WTC11 (cell line): ENCODE results near the gene SMYD1. TPM values are rescaled to one million over a fixed set of nuclear protein-coding genes. Genes with fewer than 3 reads are reported as not detected.

Source experiments
- ATAC-seq: fragments of 200-7000 bp; cut with Tn5 transposase; 2 replicates; pipeline ENCODE4 v1.10.0; 2021; ENCODE audit warnings: mild to moderate bottlenecking, moderate library complexity
- CTCF ChIA-PET: fragments of 300-600 bp; sonication (Branson Sonifier 250); formaldehyde crosslinking; loops from one replicate; lab custom pipeline; 2021; ENCODE audit warnings: antibody characterized with exemption; lab: Charles Lee
- POLR2A ChIA-PET: fragments of 350-600 bp; sonication (Branson Sonifier 250); formaldehyde crosslinking; loops from one replicate; lab custom pipeline; 2021; ENCODE audit warnings: antibody characterized with exemption; lab: Charles Lee
- DNase-seq: peaks from one replicate; pipeline ENCODE4 v3.0.0; 2021; ENCODE audit warnings: low spot score
- H3K27ac Mint-ChIP-seq: 2 replicates; pipeline ENCODE4 v1.8.0; 2021; ENCODE audit warnings: mixed read lengths
- H3K27me3 Mint-ChIP-seq: 2 replicates; pipeline ENCODE4 v1.8.0; 2021; ENCODE audit warnings: low read depth, mild to moderate bottlenecking, moderate library complexity, mixed read lengths
- H3K36me3 Mint-ChIP-seq: 2 replicates; pipeline ENCODE4 v1.8.0; 2021; ENCODE audit warnings: mixed read lengths
- H3K4me1 Mint-ChIP-seq: 2 replicates; pipeline ENCODE4 v1.8.0; 2022; ENCODE audit warnings: mixed read lengths
- H3K4me3 Mint-ChIP-seq: 2 replicates; pipeline ENCODE4 v1.8.0; 2021; ENCODE audit warnings: mild to moderate bottlenecking, moderate library complexity, mixed read lengths
- H3K9me3 Mint-ChIP-seq: 2 replicates; pipeline ENCODE4 v1.8.0; 2021; ENCODE audit warnings: mixed read lengths
- CBFB ChIP-seq: sonication (generic); formaldehyde crosslinking; IDR thresholded peaks from 2 replicates; pipeline ENCODE4 v1.8.1; 2022; ENCODE audit warnings: mild to moderate bottlenecking, low read depth, missing genetic modification reagents
- FOXK1 ChIP-seq: sonication (generic); formaldehyde crosslinking; IDR thresholded peaks from 2 replicates; pipeline ENCODE4 v1.8.0; 2022; ENCODE audit warnings: mild to moderate bottlenecking, moderate library complexity, missing genetic modification reagents
- GRHL2 ChIP-seq: fragments of 250-450 bp; sonication (Bioruptor Pico); IDR thresholded peaks from 2 replicates; pipeline ENCODE4 v1.8.0; 2022; ENCODE audit warnings: mild to moderate bottlenecking, moderate library complexity; ENCODE audit not compliant: insufficient replicate concordance, severe bottlenecking
- NFYB ChIP-seq: sonication (generic); formaldehyde crosslinking; conservative IDR thresholded peaks from 2 replicates; pipeline ENCODE4 v1.8.0; 2022; ENCODE audit warnings: low read depth, missing genetic modification reagents
- NR1H2 ChIP-seq: sonication (generic); formaldehyde crosslinking; IDR thresholded peaks from 2 replicates; pipeline ENCODE4 v1.9.0; 2021; ENCODE audit warnings: mild to moderate bottlenecking, moderate library complexity, missing genetic modification reagents
- NR3C1 ChIP-seq: sonication (generic); formaldehyde crosslinking; conservative IDR thresholded peaks from 2 replicates; pipeline ENCODE4 v1.8.1; 2023; ENCODE audit warnings: low read depth, mild to moderate bottlenecking, missing genetic modification reagents
- TCF7 ChIP-seq: sonication (generic); formaldehyde crosslinking; IDR thresholded peaks from 2 replicates; pipeline ENCODE4 v1.8.0; 2022; ENCODE audit warnings: mild to moderate bottlenecking, low read depth, missing genetic modification reagents, moderate library complexity
- ZNF263 ChIP-seq: sonication (generic); formaldehyde crosslinking; IDR thresholded peaks from 2 replicates; pipeline ENCODE4 v1.8.1; 2022; ENCODE audit warnings: low read depth, mild to moderate bottlenecking, moderate library complexity, missing genetic modification reagents
- ZNF317 ChIP-seq: sonication (generic); formaldehyde crosslinking; IDR thresholded peaks from 2 replicates; pipeline ENCODE4 v1.8.1; 2023; ENCODE audit warnings: low read depth, mild to moderate bottlenecking, moderate library complexity, missing genetic modification reagents, borderline replicate concordance
- ZNF396 ChIP-seq: fragments of 250-450 bp; sonication (Bioruptor Pico); IDR thresholded peaks from 2 replicates; pipeline ENCODE4 v1.8.0; 2021; ENCODE audit warnings: mild to moderate bottlenecking, moderate library complexity, borderline replicate concordance
- ZNF423 ChIP-seq: fragments of 250-450 bp; sonication (Bioruptor Pico); IDR thresholded peaks from 2 replicates; pipeline ENCODE4 v2.1.2; 2022; ENCODE audit warnings: mild to moderate bottlenecking, moderate library complexity
- total RNA-seq: library from RNA; stranded (reverse); gene quantifications from 3 replicates; pipeline ENCODE4 v1.2.3, GENCODE V29; 2021
- TF ChIP-seq, protein P1 (sequence below): sonication (generic); formaldehyde crosslinking; IDR thresholded peaks from 2 replicates; pipeline ENCODE4 v1.8.0; 2022; ENCODE audit warnings: mild to moderate bottlenecking, missing genetic modification reagents
- TF ChIP-seq, protein P2 (sequence below): sonication (generic); formaldehyde crosslinking; IDR thresholded peaks from 2 replicates; pipeline ENCODE4 v1.8.1; 2022; ENCODE audit warnings: mild to moderate bottlenecking, moderate library complexity, missing genetic modification reagents
- TF ChIP-seq, protein P3 (sequence below): fragments of 250-450 bp; sonication (Bioruptor Pico); conservative IDR thresholded peaks from 2 replicates; pipeline ENCODE4 v1.9.0; 2021; ENCODE audit warnings: mild to moderate bottlenecking
- TF ChIP-seq, protein P4 (sequence below): sonication (generic); formaldehyde crosslinking; IDR thresholded peaks from 2 replicates; pipeline ENCODE4 v1.8.1; 2022; ENCODE audit warnings: low read depth, mild to moderate bottlenecking, moderate library complexity, missing genetic modification reagents, borderline replicate concordance
- TF ChIP-seq, protein P5 (sequence below): fragments of 250-450 bp; sonication (Bioruptor Pico); IDR thresholded peaks from 2 replicates; pipeline ENCODE4 v1.9.0; 2021; ENCODE audit warnings: moderate library complexity, mild to moderate bottlenecking, inconsistent platforms, borderline replicate concordance

The SMYD1 gene
- total RNA-seq, 1 experiment from 2014 or later, result not detected

DNA sequence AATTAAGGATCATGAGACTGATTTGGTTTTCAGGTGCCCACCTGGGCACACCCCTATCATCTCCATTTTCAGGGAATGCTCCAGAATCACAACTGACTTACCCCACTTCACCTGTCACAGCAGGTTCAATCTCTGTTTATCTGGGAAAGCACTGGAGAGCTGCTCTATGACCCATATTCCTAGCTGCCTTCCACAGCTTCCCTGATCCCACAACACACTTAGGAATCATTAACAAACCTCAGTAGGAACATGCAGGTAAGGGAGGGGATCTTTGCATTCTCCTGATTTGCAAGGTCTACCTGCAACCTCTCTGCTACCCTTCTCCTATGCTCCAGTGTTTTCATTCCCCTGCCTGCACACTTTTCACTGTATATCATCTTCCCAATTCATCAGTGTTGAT lies 79.0 kb downstream of the SMYD1 start:
- no peak overlapping the region for H3K27ac Mint-ChIP-seq
- H3K27me3 Mint-ChIP-seq, result peaks cover 9% of the 10 kb centered on the region
- TF ChIP-seq CBFB (CRISPR knock-in tag) (no peak), NR3C1 (CRISPR knock-in tag) (no peak)
- TF ChIP-seq, protein P1, sequence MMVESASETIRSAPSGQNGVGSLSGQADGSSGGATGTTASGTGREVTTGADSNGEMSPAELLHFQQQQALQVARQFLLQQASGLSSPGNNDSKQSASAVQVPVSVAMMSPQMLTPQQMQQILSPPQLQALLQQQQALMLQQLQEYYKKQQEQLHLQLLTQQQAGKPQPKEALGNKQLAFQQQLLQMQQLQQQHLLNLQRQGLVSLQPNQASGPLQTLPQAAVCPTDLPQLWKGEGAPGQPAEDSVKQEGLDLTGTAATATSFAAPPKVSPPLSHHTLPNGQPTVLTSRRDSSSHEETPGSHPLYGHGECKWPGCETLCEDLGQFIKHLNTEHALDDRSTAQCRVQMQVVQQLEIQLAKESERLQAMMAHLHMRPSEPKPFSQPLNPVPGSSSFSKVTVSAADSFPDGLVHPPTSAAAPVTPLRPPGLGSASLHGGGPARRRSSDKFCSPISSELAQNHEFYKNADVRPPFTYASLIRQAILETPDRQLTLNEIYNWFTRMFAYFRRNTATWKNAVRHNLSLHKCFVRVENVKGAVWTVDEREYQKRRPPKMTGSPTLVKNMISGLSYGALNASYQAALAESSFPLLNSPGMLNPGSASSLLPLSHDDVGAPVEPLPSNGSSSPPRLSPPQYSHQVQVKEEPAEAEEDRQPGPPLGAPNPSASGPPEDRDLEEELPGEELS (CRISPR knock-in tag), result no peak
- TF ChIP-seq, protein P2, sequence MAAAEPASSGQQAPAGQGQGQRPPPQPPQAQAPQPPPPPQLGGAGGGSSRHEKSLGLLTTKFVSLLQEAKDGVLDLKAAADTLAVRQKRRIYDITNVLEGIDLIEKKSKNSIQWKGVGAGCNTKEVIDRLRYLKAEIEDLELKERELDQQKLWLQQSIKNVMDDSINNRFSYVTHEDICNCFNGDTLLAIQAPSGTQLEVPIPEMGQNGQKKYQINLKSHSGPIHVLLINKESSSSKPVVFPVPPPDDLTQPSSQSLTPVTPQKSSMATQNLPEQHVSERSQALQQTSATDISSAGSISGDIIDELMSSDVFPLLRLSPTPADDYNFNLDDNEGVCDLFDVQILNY (CRISPR knock-in tag), result no peak
- TF ChIP-seq, protein P3, sequence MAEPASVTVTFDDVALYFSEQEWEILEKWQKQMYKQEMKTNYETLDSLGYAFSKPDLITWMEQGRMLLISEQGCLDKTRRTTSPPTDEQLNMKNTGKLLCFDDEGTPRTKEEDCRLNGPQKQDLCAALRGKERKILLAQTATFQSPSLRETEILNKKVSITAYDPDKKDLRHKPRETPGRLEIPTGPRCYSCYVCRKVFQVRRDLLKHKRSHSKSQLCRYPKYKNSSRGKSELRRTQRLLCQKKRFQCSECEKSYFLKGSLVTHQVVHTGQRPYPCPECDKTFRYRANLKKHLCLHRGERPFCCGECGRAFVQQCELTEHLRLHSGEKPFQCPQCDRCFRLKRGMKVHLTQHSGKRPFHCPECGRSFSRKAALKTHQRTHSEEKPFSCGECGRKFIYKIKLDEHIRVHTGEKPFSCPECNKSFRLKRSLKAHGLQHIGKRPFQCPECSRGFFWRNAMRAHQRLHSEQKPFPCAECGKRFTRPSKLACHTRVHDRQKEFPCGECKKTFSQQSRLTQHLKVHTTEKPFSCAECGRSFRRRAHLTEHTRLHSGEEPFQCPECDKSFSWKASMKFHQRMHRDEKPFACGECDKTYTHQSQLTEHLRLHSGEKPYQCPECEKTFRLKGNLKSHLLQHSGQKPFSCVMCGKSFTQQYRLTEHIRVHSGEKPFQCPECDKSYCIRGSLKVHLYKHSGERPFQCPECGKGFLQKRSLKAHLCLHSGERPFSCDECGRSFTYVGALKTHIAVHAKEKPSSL (CRISPR knock-in tag), result no peak
- H3K4me1 Mint-ChIP-seq, result no peaks in the 10 kb centered on the region
- peaks cover 30% of the 10 kb centered on the region for H3K9me3 Mint-ChIP-seq
- DNase-seq, result no peak
- H3K36me3 Mint-ChIP-seq, result peaks cover 11% of the 10 kb centered on the region
- CTCF ChIA-PET, result interaction anchor here (1.9 kb wide), 1 partner anchor 86 kb away, joined by 17 read pairs; no protein-coding TSS in a partner anchor
- H3K4me3 Mint-ChIP-seq, result no peak overlapping the region
- POLR2A ChIA-PET, result no interaction called here
- no peak for ATAC-seq

DNA sequence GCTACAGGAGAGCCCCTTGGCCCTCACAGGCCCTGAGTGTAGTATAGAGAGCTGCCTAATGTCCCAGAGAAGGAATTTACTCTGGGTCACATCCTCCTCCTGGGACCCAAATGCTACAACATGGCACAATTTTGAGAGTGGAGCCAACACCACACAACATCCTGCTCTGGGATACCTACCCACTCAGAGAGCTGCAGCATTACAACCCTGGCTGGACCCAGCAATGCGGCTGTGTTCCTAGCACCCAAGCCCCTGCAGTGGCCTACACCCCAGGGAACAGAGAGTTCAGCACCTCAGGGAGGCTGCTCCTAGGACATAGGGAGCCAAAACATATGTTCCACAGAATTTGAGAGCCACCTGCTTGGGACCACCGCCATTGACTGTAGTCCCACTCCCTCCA lies 79.5 kb downstream of the SMYD1 start:
- Mint-ChIP-seq H3K4me3 (no peak overlapping the region), H3K27me3 (peaks cover 5% of the 10 kb centered on the region), H3K9me3 (peaks cover 30% of the 10 kb centered on the region), H3K27ac (no peak overlapping the region), H3K36me3 (peaks cover 11% of the 10 kb centered on the region), H3K4me1 (no peaks in the 10 kb centered on the region)
- no peak for ATAC-seq
- no peak for DNase-seq
- POLR2A ChIA-PET, result no interaction called here
- CTCF ChIA-PET, result no interaction called here
- no peak for TF ChIP-seq GRHL2 (CRISPR knock-in tag)
- TF ChIP-seq ZNF423 (CRISPR knock-in tag), result no peak
- no peak for TF ChIP-seq NFYB

DNA sequence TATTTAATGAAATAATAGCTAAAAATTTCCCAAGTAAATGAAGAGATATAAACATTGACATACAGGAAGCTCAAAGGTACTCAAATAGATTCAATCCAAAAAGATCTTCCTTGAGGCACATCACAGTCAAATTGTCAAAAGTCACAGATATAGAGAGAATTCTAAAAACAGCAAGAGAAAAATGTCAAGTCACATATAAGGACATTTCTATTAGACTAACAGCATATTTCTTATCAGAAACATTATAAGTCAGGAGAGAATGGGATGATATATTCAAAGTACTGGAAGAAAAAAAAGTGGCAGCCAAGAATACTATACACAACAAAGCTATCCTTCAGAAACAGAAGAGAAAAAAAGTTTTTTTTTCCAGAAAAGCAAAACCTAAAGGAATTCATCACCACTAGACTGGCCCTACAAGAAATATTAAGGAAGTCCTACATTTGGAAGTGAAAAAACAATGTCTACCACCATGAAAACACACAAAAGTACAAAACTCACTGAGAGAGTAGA lies 81.4 kb downstream of the SMYD1 start:
- H3K27me3 Mint-ChIP-seq, result peaks cover 5% of the 10 kb centered on the region
- H3K36me3 Mint-ChIP-seq, result peaks cover 11% of the 10 kb centered on the region
- H3K4me1 Mint-ChIP-seq, result no peaks in the 10 kb centered on the region
- no peak overlapping the region for H3K27ac Mint-ChIP-seq
- ChIA-PET POLR2A (no interaction called here), CTCF (interaction anchor here (0.9 kb wide), 1 partner anchor 11 kb away, joined by 3 read pairs; no protein-coding TSS in a partner anchor)
- no peak for ATAC-seq
- DNase-seq, result no peak
- no peak overlapping the region for H3K4me3 Mint-ChIP-seq
- peak; percentile 45; the same call in 1 of the 2 replicates for TF ChIP-seq ZNF317 (CRISPR knock-in tag)
- TF ChIP-seq, protein P4, sequence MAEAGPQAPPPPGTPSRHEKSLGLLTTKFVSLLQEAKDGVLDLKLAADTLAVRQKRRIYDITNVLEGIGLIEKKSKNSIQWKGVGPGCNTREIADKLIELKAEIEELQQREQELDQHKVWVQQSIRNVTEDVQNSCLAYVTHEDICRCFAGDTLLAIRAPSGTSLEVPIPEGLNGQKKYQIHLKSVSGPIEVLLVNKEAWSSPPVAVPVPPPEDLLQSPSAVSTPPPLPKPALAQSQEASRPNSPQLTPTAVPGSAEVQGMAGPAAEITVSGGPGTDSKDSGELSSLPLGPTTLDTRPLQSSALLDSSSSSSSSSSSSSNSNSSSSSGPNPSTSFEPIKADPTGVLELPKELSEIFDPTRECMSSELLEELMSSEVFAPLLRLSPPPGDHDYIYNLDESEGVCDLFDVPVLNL (CRISPR knock-in tag), result no peak
- TF ChIP-seq, all 79 proteins: peak for 1
- H3K9me3 Mint-ChIP-seq, result peaks cover 41% of the 10 kb centered on the region

DNA sequence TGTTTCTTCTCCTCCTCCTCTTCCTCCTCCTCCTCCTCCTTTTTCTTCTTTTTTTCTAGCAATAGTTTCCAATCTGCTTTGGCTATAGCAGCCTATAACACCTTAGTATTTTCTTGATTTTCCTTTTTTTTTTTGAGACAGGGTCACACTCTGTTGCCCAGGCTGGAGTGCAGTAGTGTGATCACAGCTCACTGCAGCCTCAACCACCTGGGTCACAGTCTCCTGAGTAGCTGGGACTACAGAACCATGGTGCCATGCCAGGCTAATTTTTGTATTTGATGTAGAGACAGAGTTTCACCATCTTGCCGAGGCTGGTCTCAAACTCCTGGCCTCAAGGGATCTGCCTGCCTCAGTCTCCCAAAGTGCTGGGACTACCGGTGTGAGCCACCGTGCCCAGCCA lies 91.9 kb downstream of the SMYD1 start:
- ATAC-seq (no peak), DNase-seq (no peak)
- no peak overlapping the region for H3K27ac Mint-ChIP-seq
- peaks cover 11% of the 10 kb centered on the region for H3K4me1 Mint-ChIP-seq
- TF ChIP-seq ZNF396 (CRISPR knock-in tag) (no peak), FOXK1 (no peak), NR1H2 (no peak), ZNF317 (CRISPR knock-in tag) (no peak), TCF7 (CRISPR knock-in tag) (no peak), ZNF263 (CRISPR knock-in tag) (no peak)
- TF ChIP-seq, protein P2 (CRISPR knock-in tag), result no peak
- TF ChIP-seq, protein P3 (CRISPR knock-in tag), result no peak
- TF ChIP-seq, protein P5, sequence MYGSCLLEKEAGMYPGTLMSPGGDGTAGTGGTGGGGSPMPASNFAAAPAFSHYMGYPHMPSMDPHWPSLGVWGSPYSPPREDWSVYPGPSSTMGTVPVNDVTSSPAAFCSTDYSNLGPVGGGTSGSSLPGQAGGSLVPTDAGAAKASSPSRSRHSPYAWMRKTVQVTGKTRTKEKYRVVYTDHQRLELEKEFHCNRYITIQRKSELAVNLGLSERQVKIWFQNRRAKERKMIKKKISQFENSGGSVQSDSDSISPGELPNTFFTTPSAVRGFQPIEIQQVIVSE, result no peak
- H3K27me3 Mint-ChIP-seq, result no peaks in the 10 kb centered on the region; the same call in 1 of the 2 replicates
- no peaks in the 10 kb centered on the region for H3K36me3 Mint-ChIP-seq
- H3K9me3 Mint-ChIP-seq, result no peaks in the 10 kb centered on the region
- H3K4me3 Mint-ChIP-seq, result no peak overlapping the region
- ChIA-PET POLR2A (interaction anchor here (1.0 kb wide), 1 partner anchor 99 kb away, joined by 4 read pairs; no protein-coding TSS in a partner anchor), CTCF (interaction anchor here (0.8 to 5.0 kb wide), 12 partner anchors 10 to 162 kb away, joined by 3 to 200 read pairs (median 4); no protein-coding TSS in a partner anchor)
